ENCODE measurements around the gene PLOD1.
A peak's percentile ranks its signal among the peaks of the same experiment; 100 is the strongest.
"Not testable (repeated sequence)": the region's sequence is repeated elsewhere in the genome, so short reads cannot be mapped to it uniquely, and the experiment has no call there.

PLOD1 gene

DNA sequence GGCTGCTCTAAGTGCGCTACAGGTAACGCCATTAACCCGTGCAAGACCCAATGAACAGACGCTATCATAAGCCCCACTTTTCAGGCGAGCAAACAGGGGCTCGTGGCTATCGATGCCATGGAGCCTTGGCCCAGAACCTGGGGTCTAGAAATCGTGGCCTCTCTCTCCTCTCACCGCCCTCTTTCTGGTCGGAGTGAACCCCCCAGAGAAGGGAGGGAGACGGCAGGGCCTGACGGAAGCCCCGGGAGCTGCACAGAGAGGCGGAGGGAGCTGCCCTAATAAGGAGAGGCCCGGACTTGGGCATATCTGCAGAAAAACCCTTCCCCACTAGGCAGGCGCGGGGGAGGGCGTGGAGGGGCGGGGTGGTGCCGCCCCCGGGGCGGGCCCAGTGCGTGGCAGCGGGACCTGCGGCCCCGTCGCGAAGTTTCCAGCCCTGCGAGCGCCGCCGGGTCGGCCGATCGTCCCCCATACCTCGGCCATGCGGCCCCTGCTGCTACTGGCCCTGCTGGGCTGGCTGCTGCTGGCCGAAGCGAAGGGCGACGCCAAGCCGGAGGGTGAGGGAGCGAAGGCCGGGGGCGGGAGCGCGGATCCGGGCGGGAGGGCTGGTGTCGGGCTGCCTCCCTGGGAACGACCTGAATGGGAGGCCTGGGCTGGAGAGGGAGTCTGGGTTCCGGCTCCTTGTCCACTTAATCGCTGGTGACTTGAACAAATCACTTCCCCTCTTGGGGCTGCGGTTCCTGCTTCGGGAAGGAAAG, at the start of gene PLOD1:
Gene PLOD1 (plus strand): TSS at position 416 of the 755 bp plus-strand sequence. CDS start 63 bp downstream, at position 479.
- DNase-seq (ENCODE audit: low spot score in 2 of 2), result peak; percentile 84 to 94
- H3K27me3 ChIP-seq (ENCODE audit: low read depth), result no peaks in the 10 kb centered on the region
- no peaks in the 10 kb centered on the region for H3K9me3 ChIP-seq
- peak within 1 kb of the TSS; percentile 61 for H3K4me3 ChIP-seq
- in situ Hi-C loops (cut with MboI; ENCODE audit: low sequenced_read_pairs), result no loop called here
- peaks cover 4% of the 10 kb centered on the region; the same call in 1 of the 2 replicates for H3K36me3 ChIP-seq (replicated peaks)
- H3K4me1 ChIP-seq, result peaks cover 10% of the 10 kb centered on the region

DNA sequence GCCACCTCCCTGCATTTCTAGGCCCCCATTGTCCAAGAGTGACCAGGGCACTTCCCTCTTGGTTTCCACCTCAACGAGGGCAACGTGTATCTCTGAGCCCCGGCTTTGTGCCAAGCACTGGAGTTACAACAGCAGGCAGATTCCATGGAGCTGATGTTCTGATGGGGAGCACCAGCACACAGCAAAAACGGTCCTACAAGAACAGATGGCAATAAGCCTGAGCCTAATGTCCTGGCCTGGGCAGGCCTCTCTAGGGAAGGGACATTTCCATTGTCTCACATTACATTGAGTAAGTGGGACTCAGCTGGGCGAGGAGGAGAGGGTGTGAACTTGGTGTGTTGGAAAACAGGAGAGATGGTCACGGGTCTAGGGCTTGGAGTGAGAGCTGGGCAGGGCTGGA, 48.6 kb upstream of the PLOD1 start:
- no peak for DNase-seq (ENCODE audit: low spot score in 2 of 2)
- H3K27me3 ChIP-seq (ENCODE audit: low read depth), result peaks cover 13% of the 10 kb centered on the region
- in situ Hi-C loops (cut with MboI; ENCODE audit: low sequenced_read_pairs), result no loop called here

DNA sequence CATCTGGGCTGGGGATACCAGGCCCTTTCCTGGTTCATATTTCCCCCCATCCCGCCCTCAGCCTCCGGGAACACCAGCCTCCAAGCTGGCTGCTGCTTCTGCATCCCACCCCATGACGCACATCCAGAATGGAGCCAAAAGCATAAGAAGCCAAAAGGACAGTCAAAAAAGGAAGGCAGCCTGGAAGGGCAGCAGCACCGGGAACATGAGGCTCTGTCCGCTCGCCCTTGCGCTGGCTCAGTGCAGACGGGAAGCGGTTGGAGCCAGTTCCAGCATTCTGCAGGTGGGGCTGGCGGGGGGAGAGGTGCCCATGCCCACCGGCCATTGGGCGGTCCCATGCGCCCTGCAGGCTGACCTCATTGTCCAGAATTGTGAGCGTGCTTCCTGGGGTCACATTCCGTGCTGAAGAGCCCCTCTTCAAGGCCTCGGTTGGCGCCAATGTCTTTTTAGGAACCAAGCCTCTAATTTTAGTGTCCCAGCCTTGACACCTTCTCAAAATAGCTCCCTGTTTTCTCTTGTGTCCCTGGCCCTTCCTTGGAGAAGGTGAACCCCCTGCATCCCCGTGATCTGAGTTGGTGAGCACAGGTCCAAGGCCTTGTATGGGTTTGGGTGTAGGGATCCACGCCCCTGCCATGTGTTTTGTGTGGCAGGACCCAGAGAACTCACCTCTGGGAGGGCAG, 47.4 kb upstream of the PLOD1 start:
- no peaks in the 10 kb centered on the region for H3K9me3 ChIP-seq
- H3K27me3 ChIP-seq (ENCODE audit: low read depth), result peaks cover 11% of the 10 kb centered on the region
- DNase-seq (ENCODE audit: low spot score in 2 of 2), result no peak
- H3K4me3 ChIP-seq, result no peak overlapping the region
- H3K4me1 ChIP-seq, result no peaks in the 10 kb centered on the region
- no peaks in the 10 kb centered on the region for H3K36me3 ChIP-seq (replicated peaks)
- in situ Hi-C loops (cut with MboI; ENCODE audit: low sequenced_read_pairs), result no loop called here

More for the DNA sequence above, 48.6 kb upstream of the PLOD1 start:
- Histone ChIP-seq H3K36me3 (replicated peaks) (no peaks in the 10 kb centered on the region), H3K9me3 (no peaks in the 10 kb centered on the region), H3K4me1 (no peaks in the 10 kb centered on the region), H3K4me3 (no peak overlapping the region)

DNA sequence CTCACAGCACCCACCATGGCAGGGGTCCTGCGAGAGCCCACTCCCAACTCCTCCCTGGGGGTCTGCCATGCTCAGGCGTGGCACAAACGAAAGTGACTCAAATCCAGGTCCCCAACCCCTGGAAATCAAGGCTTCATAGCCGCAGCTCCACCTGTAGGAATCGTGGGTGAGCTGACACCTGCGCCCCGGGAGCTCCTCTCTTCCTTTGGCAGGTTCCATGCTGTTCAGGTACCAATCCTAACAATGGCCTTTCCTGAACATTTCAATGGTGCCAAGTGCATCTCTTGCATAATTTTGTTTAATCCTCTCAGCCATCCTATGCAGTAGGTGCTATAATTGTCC, 46.9 kb upstream of the PLOD1 start:
- Histone ChIP-seq H3K36me3 (replicated peaks) (no peaks in the 10 kb centered on the region), H3K9me3 (no peaks in the 10 kb centered on the region), H3K4me1 (no peaks in the 10 kb centered on the region), H3K27me3 (ENCODE audit: low read depth) (peaks cover 14% of the 10 kb centered on the region), H3K4me3 (no peak overlapping the region)
- in situ Hi-C loops (cut with MboI; ENCODE audit: low sequenced_read_pairs), result no loop called here
- no peak for DNase-seq (ENCODE audit: low spot score in 2 of 2)

DNA sequence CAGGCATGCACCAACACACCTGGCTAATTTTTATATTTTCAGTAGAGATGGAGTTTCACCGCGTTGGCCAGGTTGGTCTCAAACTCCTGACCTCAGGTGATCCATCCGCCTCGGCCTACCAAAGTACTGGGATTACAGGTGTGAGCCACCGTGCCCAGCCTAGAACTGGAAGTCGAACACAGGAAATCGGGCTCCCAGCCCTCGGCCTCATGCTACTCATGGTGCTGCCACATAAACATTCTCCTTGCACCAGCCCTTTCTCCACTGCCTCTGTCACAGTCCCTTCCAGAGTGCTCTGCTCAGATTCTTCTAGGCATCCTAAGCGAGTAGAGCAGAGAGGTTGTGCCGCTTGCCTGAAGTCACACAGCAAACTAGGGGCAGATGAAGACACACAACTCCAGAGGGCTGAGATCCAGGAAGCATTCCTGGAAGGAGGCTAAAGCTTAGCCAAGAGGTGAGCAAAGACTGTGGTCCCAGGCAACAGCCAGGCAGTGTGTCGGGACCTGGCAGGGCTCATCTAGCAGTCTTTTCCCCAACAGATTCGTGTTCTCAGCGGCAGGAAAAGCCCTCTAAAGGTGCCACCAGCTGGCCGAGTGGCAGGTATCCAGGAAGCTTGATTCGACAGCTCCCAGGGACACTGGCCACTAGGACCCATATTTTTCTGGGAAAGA, 46.2 kb upstream of the PLOD1 start:
- no peak for DNase-seq (ENCODE audit: low spot score in 2 of 2)
- Histone ChIP-seq H3K36me3 (replicated peaks) (no peaks in the 10 kb centered on the region), H3K4me3 (no peak overlapping the region), H3K4me1 (no peaks in the 10 kb centered on the region), H3K9me3 (no peaks in the 10 kb centered on the region), H3K27me3 (ENCODE audit: low read depth) (peaks cover 13% of the 10 kb centered on the region)
- in situ Hi-C loops (cut with MboI; ENCODE audit: low sequenced_read_pairs), result no loop called here

DNA sequence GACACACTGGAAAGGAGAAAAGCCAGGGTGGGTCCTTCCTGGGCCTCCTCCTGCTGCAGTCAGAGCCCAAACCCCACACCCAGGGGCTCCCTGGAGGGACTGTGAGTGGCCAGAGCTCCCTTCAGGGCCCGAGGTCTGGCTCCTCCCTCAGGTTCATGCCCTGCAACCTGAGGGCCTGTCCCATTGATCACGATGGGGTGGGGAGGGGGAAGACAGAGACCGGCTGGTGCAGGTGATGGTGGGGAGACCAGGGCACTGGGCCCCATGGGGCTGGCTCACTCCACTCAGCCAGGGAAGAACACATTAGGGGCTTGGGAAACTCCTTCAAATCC, 45.7 kb upstream of the PLOD1 start:
- DNase-seq (ENCODE audit: low spot score in 2 of 2), result no peak
- Histone ChIP-seq H3K4me3 (no peak overlapping the region), H3K36me3 (replicated peaks) (no peaks in the 10 kb centered on the region), H3K4me1 (no peaks in the 10 kb centered on the region), H3K9me3 (no peaks in the 10 kb centered on the region), H3K27me3 (ENCODE audit: low read depth) (peaks cover 11% of the 10 kb centered on the region)
- in situ Hi-C loops (cut with MboI; ENCODE audit: low sequenced_read_pairs), result no loop called here

DNA sequence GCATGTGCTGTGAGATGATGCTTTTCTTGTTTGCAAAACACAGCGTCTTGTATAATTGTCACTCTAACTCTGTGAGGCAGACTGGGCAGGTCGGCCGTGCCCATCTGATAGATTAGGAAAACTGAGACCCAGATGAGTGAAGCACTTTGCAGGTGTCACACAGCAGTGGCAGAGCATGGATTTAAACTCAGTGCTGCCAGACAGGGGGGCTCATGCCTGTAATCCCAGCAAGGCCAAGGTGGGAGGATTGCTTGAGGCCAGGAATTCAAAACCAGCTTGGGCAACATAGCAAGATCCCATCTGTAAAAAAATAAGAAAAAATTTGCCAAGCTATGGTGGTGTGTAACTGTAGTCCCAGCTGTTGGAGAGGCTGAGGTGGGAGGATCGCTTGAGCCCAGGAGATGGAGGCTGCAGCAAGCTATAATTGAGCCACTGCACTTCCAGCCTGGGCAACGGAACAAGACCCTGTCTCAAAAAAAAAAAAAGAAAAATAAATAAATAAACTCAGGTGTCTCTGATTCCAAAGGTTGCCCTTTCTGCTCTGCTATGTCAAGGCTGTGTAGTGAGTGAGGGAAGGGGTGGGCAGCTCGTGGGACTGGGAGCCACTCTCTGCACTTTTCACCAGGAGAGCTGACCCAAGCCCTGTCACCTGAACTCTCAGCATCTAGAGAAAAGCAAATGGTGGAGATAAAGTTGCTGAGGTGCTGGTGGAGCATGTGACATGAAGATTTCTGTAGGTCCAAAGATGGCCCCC, 42.9 kb upstream of the PLOD1 start:
- in situ Hi-C loops (cut with MboI; ENCODE audit: low sequenced_read_pairs), result no loop called here
- Histone ChIP-seq H3K36me3 (replicated peaks) (no peaks in the 10 kb centered on the region), H3K9me3 (no peaks in the 10 kb centered on the region), H3K4me1 (no peaks in the 10 kb centered on the region), H3K27me3 (ENCODE audit: low read depth) (peaks cover 12% of the 10 kb centered on the region), H3K4me3 (no peak overlapping the region)
- DNase-seq (ENCODE audit: low spot score in 2 of 2), result no peak

DNA sequence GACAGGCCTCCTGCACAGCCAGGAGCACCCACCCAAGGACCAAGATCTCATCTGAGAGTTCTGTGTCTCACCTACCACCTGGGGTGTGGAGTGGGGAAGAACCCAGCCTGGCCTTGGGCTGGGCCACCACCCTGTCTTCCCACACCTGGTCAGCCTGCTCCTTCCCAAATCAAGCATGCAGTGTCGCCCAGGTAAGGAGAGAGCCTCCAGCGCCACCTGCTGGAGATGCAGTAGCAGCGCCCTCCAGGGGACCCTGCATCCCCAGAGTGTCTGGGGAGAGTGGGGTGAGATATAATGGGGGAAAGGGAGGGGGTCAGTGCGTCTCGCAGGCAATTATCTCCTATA, 40.6 kb upstream of the PLOD1 start:
- in situ Hi-C loops (cut with MboI; ENCODE audit: low sequenced_read_pairs), result no loop called here
- peaks cover 26% of the 10 kb centered on the region for H3K27me3 ChIP-seq (ENCODE audit: low read depth)

DNA sequence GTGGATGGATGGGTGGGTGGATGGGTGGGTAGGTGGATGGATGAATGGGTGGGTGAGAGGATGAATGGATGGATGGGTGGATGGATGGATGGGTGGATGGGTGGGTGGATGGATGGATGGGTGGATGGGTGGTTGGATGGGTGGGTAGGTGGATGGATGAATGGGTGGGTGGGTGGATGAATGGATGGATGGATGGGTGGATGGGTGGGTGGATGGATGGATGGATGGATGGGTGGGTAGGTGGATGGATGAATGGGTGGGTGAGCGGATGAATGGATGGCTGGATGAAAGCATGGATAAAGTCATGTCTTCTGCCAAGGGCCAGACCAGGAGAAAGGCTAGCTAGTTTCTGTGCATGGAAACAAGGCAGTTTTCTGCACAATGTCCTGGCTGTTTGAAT, 40.0 kb upstream of the PLOD1 start:
- H3K4me1 ChIP-seq; in situ Hi-C loops (cut with MboI; ENCODE audit: low sequenced_read_pairs); DNase-seq (ENCODE audit: low spot score in 2 of 2); H3K36me3 ChIP-seq (replicated peaks); H3K4me3 ChIP-seq; H3K9me3 ChIP-seq: not testable (repeated sequence)
- H3K27me3 ChIP-seq (ENCODE audit: low read depth), result peaks cover 33% of the 10 kb centered on the region

More for the DNA sequence above, 40.6 kb upstream of the PLOD1 start:
- Histone ChIP-seq H3K9me3 (no peaks in the 10 kb centered on the region), H3K36me3 (replicated peaks) (no peaks in the 10 kb centered on the region), H3K4me3 (no peak overlapping the region), H3K4me1 (no peaks in the 10 kb centered on the region)
- peak; percentile 54 to 76 for DNase-seq (ENCODE audit: low spot score in 2 of 2)

DNA sequence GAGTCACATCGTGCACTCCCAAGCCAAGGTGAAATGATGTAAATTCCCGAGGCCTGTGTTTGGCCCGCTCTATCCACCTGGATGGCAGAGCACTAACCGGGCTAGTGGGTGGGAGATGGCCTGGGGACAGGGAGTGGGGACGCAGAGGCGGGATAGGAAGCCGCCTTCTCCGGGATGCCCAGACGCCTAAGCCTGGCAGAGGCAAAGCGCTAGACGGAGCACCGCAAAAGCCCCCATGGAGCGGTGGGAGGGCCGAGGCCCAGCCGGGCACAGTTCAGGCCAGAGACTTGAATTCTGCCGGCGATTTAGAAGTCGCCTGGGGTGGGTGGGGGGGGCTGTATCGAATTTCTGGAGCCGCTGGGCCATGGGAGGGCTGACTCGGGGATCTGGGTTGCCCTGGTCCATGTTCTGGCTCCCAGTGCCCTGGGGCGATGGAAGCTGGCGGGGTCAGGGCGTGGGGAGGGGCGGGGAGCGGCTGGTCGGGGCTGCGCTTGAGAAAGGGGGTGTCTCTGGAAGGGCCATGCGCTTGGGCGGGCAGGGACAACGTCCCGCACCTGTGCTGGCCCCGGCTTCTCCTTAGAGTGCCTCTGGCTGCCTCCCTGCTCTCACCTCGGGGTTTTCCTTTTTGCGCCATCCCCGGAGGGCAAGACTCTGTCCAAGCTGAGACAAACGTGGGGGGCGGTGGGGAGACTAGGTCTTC, 36.3 kb upstream of the PLOD1 start:
- peaks cover 40% of the 10 kb centered on the region for H3K27me3 ChIP-seq (ENCODE audit: low read depth)
- H3K9me3 ChIP-seq, result no peaks in the 10 kb centered on the region
- no peak overlapping the region for H3K4me3 ChIP-seq
- H3K4me1 ChIP-seq, result no peaks in the 10 kb centered on the region
- no peaks in the 10 kb centered on the region for H3K36me3 ChIP-seq (replicated peaks)
- in situ Hi-C loops (cut with MboI; ENCODE audit: low sequenced_read_pairs), result loop anchor here (5.0 kb wide), 1 partner anchor 56 kb away; no protein-coding TSS in a partner anchor
- no peak for DNase-seq (ENCODE audit: low spot score in 2 of 2)

DNA sequence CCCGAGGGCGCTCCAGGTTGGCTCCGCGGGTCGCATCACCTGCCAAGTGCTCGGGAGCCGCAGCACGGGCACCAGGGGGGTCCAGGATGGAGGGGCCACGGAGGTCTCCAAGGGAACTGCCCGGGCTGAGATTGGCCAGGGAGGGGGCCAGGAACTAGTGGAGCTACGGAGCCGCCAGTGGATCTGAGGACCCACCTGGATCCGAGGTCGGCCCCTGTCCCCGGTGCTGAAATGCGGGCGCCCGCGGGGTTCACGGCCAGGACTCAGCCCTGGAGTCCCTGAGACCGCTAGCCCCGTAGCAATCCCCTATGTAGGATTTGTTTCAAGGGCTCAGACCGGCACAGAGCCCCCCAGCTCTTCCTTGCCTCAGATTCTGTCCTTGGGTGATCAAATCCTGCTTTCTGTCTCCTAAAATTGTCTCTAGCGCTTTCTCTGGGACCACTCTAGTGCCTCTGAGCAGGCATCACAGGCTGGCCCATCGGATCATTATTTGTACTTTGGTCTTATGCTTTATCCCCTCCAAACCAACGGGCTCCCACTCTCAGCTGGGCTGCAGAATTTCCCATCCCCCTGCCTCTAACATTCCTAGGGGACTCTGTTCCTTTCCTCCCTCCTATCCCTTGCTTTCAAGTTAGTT, 35.6 kb upstream of the PLOD1 start:
- no peak overlapping the region for H3K4me3 ChIP-seq
- DNase-seq (ENCODE audit: low spot score in 2 of 2), result peak in 1 of 2 experiments; percentile 59
- in situ Hi-C loops (cut with MboI; ENCODE audit: low sequenced_read_pairs), result loop anchor here (5.0 kb wide), 1 partner anchor 57 kb away; no protein-coding TSS in a partner anchor
- H3K36me3 ChIP-seq (replicated peaks), result no peaks in the 10 kb centered on the region
- H3K4me1 ChIP-seq, result no peaks in the 10 kb centered on the region
- peaks cover 40% of the 10 kb centered on the region for H3K27me3 ChIP-seq (ENCODE audit: low read depth)
- no peaks in the 10 kb centered on the region for H3K9me3 ChIP-seq

DNA sequence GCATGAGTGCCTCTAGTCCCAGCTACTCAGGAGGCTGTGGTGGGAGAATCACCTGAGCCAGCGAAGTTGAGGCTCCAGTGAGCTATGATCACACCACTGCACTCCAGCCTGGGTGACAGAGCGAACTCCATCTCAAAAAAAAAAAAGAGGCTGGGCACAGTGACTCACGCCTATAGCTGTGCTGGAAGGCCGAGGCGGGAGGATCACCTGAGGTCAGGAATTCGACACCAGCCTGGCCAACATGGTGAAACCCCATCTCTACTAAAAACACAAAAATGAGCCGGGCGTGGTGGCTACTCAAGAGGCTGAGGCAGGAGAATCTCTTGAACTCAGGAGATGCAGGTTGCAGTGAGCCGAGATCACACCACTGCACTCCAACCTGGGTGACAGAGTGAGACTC, 33.1 kb upstream of the PLOD1 start:
- H3K36me3 ChIP-seq (replicated peaks); H3K9me3 ChIP-seq; H3K4me1 ChIP-seq; DNase-seq (ENCODE audit: low spot score in 2 of 2); H3K4me3 ChIP-seq; in situ Hi-C loops (cut with MboI; ENCODE audit: low sequenced_read_pairs): not testable (repeated sequence)
- H3K27me3 ChIP-seq (ENCODE audit: low read depth), result peaks cover 39% of the 10 kb centered on the region

DNA sequence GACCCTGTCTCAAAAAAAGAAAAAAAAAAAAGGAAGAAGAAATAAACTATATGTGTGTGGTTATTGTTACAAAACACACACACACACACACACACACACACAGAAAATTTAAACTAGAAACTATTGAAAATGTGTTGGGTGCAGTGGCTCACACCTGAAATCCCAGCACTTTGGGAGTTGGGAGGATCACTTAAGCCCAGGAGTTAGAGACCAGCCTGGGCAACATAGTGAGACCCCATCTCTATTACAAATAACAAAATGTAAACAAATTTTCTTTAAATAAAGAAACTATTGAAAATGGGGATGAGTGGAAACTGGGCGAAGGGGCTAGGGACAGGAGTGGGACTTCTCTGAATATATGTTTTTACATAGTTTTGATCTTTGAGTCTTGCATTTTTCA, 31.3 kb upstream of the PLOD1 start:
- in situ Hi-C loops (cut with MboI; ENCODE audit: low sequenced_read_pairs), result no loop called here
- Histone ChIP-seq H3K4me1 (no peaks in the 10 kb centered on the region), H3K27me3 (ENCODE audit: low read depth) (peaks cover 28% of the 10 kb centered on the region), H3K4me3 (no peak overlapping the region), H3K36me3 (replicated peaks) (no peaks in the 10 kb centered on the region), H3K9me3 (no peaks in the 10 kb centered on the region)
- no peak for DNase-seq (ENCODE audit: low spot score in 2 of 2)
